Measurements from ENCODE around the gene CELSR1. TPM values are rescaled to one million over a fixed set of nuclear protein-coding genes. Genes with fewer than 3 reads are reported as not detected.

CELSR1 gene
- total RNA-seq, 1 donor from 2014 or later, result 0.27 TPM

DNA sequence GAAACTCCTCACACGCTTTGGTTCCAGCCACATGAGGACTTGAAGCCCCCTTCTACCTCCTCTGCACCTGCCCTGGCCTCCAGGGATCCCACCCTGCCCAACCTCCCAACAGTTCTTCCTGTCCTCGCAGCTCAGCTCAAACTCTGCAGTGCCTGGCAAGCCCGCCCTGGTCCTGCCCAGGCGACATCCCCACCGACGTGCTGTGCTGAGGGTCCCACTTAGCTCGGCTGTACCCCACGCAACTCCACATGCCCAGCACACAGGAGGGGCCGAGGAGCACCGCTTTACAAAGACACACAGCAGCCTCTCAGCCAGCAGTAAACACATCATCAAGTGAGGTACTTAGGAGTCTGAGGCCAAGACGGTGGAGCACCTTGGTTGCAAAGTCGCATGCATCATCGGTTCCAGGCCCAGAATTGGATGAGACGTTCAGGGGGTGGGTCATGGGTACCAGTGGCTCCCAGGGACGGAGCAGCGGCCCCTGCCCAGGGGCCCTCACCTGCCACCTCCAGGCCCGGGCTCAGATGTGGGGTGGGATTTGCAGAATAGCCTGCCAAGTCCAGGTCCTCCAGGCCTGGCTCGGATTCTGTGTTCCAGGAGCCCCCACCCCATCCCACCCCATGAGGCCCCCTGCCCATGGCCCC lies 72.6 kb downstream of the CELSR1 start:
- no peak for DNase-seq
- TF ChIP-seq, protein P1, sequence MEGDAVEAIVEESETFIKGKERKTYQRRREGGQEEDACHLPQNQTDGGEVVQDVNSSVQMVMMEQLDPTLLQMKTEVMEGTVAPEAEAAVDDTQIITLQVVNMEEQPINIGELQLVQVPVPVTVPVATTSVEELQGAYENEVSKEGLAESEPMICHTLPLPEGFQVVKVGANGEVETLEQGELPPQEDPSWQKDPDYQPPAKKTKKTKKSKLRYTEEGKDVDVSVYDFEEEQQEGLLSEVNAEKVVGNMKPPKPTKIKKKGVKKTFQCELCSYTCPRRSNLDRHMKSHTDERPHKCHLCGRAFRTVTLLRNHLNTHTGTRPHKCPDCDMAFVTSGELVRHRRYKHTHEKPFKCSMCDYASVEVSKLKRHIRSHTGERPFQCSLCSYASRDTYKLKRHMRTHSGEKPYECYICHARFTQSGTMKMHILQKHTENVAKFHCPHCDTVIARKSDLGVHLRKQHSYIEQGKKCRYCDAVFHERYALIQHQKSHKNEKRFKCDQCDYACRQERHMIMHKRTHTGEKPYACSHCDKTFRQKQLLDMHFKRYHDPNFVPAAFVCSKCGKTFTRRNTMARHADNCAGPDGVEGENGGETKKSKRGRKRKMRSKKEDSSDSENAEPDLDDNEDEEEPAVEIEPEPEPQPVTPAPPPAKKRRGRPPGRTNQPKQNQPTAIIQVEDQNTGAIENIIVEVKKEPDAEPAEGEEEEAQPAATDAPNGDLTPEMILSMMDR (IDR thresholded peaks at IDR 0.05; ENCODE audit: partially characterized antibody, unreplicated experiment), result no peak
- Mint-ChIP-seq H3K4me1 (ENCODE audit: low read depth, unreplicated experiment) (no peaks in the 10 kb centered on the region), H3K36me3 (ENCODE audit: unreplicated experiment) (no peaks in the 10 kb centered on the region), H3K27me3 (ENCODE audit: unreplicated experiment) (peaks cover 9% of the 10 kb centered on the region), H3K27ac (ENCODE audit: unreplicated experiment) (no peak overlapping the region), H3K4me3 (ENCODE audit: unreplicated experiment) (no peak overlapping the region), H3K9me3 (ENCODE audit: unreplicated experiment) (peaks cover 3% of the 10 kb centered on the region)

DNA sequence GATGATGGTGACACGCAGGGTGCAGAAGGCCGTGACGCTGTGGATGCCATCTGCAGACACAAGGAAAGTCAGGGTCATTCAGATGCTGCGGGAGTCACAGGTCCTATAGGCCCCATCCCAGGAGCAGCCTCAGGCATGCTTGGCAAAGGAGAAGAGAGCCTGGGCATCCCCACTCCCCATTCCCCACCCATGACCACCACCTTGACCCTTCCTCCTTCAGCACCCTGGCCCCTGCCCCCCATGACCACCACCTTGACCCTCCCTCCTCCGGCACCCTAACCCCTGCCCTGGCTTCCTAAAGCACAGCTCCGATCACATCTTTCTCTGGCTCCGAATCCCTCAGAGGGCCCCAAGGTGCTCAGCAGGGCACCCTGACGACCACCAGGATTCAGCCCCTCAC lies 73.1 kb downstream of the CELSR1 start:
- Mint-ChIP-seq H3K4me3 (ENCODE audit: unreplicated experiment) (no peak overlapping the region), H3K4me1 (ENCODE audit: low read depth, unreplicated experiment) (no peaks in the 10 kb centered on the region), H3K36me3 (ENCODE audit: unreplicated experiment) (no peaks in the 10 kb centered on the region), H3K9me3 (ENCODE audit: unreplicated experiment) (peaks cover 1% of the 10 kb centered on the region), H3K27me3 (ENCODE audit: unreplicated experiment) (peaks cover 7% of the 10 kb centered on the region), H3K27ac (ENCODE audit: unreplicated experiment) (no peak overlapping the region)
- no peak for DNase-seq
- TF ChIP-seq, protein P1 (IDR thresholded peaks at IDR 0.05; ENCODE audit: partially characterized antibody, unreplicated experiment), result no peak

DNA sequence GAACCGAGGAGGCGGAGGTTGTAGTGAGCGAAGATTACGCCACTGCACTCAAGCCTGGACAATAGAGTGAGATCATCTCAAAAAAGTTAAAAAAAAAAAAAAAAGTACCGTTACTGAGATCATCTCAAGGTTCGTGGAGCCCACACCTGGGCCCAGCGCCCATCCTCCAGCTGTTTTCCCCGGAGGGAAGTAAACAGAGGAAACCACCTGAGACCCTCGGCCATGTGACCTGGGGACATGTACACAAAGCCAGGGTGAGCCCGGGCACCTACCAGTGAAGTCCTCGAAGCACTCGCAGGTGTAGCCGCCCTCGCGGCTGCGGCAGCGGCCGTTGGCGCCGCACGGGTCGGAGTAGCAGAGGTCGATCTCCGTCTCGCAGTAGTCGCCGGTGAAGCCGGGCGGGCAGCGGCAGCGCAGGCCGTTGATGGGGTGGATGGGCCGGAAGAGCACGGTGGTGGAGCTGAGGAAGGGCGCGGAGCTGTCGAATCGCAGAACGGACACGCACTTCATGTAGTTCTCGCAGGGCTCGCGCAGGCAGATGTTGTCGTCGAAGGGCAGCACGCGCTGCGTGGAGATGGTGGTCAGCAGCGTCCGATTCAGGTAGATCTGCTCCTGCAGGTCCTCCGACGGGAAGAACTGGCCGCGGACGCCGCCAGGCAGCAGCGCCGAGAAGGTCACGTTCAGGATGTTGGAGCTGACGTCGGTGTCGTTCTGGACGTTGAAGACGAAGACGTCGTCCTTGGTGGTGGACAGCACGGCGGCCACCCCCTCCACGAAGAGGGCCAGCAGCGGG lies 73.8 kb downstream of the CELSR1 start:
- Mint-ChIP-seq H3K4me1 (ENCODE audit: low read depth, unreplicated experiment) (no peaks in the 10 kb centered on the region), H3K36me3 (ENCODE audit: unreplicated experiment) (no peaks in the 10 kb centered on the region), H3K9me3 (ENCODE audit: unreplicated experiment) (no peaks in the 10 kb centered on the region), H3K4me3 (ENCODE audit: unreplicated experiment) (no peak overlapping the region), H3K27ac (ENCODE audit: unreplicated experiment) (no peak overlapping the region), H3K27me3 (ENCODE audit: unreplicated experiment) (peaks cover 9% of the 10 kb centered on the region)
- TF ChIP-seq, protein P1 (IDR thresholded peaks at IDR 0.05; ENCODE audit: partially characterized antibody, unreplicated experiment), result no peak
- DNase-seq, result peak; percentile 5

DNA sequence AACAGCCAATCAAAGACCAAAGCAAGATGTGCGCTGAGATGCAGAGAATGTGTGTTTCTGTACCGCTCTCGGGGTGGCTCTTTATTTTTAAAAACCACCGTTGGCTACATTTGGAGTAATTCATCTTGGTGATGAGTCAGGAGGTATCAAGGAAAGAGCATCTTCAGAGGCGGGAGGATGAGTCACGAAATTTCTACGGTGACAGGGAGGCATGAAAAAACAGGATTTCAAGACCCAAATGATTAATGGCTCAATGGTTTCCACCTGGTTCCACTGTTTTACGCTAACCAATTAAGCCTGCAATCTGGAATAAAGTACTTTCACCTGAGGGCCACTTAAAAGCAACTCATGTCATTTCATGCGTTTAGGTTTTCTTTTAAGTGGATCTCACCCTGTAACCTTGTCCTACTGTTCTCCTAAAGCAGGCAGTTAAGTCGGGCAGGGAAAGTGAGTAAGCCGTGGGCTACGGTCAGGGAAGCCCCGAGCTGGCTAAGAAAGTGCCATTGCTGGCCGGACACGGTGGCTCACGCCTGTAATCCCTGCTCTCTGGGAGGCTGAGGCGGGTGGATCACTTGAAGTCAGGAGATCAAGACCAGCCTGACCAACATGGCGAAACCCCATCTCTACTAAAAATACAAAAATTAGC lies 74.6 kb downstream of the CELSR1 start:
- DNase-seq, result no peak
- Mint-ChIP-seq H3K4me3 (ENCODE audit: unreplicated experiment) (no peak overlapping the region), H3K4me1 (ENCODE audit: low read depth, unreplicated experiment) (no peaks in the 10 kb centered on the region), H3K27ac (ENCODE audit: unreplicated experiment) (no peak overlapping the region), H3K27me3 (ENCODE audit: unreplicated experiment) (peaks cover 9% of the 10 kb centered on the region), H3K9me3 (ENCODE audit: unreplicated experiment) (peaks cover 3% of the 10 kb centered on the region), H3K36me3 (ENCODE audit: unreplicated experiment) (no peaks in the 10 kb centered on the region)
- TF ChIP-seq, protein P1 (IDR thresholded peaks at IDR 0.05; ENCODE audit: partially characterized antibody, unreplicated experiment), result no peak

Measured in glutamatergic neuron (in vitro differentiated cells).